ENCODE results near the gene MAGEC3. TPM values are rescaled to one million over a fixed set of nuclear protein-coding genes. Genes with fewer than 3 reads are reported as not detected.

The MAGEC3 gene, protein sequence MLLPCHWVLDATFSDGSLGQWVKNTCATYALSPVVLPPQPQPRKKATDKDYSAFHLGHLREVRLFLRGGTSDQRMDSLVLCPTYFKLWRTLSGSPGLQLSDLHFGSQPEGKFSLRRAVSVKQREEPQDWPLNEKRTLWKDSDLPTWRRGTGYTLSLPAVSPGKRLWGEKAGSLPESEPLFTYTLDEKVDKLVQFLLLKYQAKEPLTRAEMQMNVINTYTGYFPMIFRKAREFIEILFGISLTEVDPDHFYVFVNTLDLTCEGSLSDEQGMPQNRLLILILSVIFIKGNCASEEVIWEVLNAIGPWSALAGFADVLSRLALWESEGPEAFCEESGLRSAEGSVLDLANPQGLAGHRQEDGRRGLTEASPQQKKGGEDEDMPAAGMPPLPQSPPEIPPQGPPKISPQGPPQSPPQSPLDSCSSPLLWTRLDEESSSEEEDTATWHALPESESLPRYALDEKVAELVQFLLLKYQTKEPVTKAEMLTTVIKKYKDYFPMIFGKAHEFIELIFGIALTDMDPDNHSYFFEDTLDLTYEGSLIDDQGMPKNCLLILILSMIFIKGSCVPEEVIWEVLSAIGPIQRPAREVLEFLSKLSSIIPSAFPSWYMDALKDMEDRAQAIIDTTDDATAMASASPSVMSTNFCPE
- total RNA-seq = not detected in 2 replicates

DNA sequence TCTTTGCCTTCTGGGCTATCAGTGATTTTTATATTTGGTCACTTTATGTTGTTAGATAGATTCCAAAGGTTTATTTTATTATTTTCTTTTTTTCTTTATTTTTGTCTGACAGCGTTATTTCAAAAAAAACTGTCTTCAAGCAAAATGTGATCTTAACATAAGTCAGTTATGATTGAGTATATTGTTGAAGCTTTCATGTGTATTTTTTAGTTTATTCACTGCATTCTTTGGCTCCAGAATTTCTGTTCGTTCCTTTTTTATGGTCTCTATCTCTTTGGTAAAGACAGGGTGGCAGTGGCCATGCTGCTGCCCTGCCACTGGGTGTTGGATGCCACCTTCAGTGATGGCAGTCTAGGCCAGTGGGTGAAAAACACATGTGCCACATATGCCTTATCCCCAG, at the start of gene MAGEC3:
Gene MAGEC3 (plus strand): TSS at position 301 of the 400 bp plus-strand sequence. CDS start 0 bp downstream, at position 301.

DNA sequence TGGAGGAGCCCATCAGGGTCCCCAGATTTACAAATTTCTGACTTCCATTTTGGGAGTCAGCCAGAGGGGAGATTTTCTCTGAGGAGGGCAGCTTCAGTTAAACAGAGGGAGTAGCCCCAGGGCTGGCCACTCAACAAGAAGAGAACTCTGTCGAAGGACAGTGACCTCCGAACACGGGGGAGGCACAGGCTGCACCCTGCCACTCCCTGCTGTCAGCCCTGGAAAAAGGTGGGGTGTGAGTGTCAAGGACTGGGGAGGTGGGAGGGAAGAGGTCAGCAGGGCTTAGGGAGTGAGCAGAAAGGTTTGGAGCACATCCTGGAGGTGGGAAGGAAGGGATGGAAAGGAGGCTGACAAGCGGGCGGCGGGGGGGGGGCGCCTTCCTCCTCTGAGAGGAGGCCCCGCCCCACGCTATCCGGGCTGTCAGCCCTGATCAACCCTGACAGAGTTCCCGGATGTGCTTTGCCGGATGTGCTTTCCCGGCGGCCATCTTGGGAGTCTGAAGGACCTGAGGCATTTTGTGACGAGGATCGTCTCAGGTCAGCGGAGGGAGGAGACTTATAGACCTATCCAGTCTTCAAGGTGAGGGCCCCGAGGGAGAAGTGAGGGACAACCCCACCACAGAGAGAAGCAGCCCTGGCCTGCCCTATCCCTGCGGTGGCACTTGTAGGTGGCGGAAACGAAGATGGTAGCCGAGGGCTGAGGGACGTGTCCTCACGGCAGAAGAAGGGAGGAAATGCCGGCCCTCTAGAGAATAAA, 65.5 kb downstream of the MAGEC3 start, which contains the start of gene MAGEC1:
Gene MAGEC1 (plus strand): TSS at position 495 of the 756 bp plus-strand sequence. CDS start 1,179 bp downstream, outside the sequence.

Other genes with a start within 250 kb of the MAGEC3 start
- 0.28 TPM in 1 of 2 replicates, not detected in the other for gene SPANXA2, start 248.6 kb upstream of the MAGEC3 start, total RNA-seq
- gene SPANXD, start 139.6 kb upstream of the MAGEC3 start, total RNA-seq = not detected in 2 replicates
- gene MAGEC1, start 65.6 kb downstream of the MAGEC3 start, total RNA-seq = under 0.01 TPM in 1 of 2 replicates, not detected in the other

Data from smooth muscle cell of bladder (primary cell).